HG02571 (cell line): ENCODE measurements around the gene ATF2.
"Not testable (repeated sequence)": the region's sequence is repeated elsewhere in the genome, so short reads cannot be mapped to it uniquely, and the experiment has no call there.

Experiments
- ATAC-seq: cut with Tn5 transposase; IDR thresholded peaks from one replicate; pipeline ENCODE4 v1.9.1; 2021; ENCODE audit warnings: mild to moderate bottlenecking, moderate library complexity; ENCODE audit not compliant: unreplicated experiment

Gene ATF2

DNA sequence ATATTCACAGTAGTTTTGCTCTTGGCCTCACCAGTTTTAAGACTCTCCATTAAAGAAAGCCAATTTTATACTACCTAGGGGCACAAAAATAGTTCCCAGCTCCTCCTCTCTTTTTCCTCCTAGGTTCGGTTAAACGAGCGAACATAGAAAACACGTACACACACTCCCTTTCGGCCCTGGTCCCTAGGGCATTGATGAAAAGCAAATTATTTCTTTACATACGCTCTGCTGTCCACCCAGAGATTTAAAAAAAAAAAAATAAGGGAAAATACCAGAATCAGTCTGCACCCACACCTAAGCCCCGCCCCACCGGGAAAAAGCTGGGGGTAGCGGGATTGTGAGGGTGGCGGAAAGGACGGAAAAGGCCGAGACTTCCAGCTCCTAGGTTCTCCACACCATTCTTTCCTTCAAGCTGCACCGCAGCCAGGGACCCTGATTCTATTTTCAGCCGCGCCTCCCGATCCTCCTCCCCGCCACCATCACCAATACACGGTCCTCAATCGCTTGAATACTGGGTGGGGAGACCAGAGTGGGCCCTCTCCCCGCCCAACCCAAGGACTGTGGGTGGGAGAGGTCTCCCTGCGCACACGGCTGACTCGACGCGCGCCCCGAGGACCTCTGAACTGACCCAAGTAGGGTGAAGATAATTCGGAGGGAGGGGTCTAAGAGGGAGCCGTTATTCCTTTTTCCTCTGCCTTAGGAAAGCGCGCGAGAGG lies 769 bp downstream of the ATF2 start:
- peak; percentile 10 for ATAC-seq

DNA sequence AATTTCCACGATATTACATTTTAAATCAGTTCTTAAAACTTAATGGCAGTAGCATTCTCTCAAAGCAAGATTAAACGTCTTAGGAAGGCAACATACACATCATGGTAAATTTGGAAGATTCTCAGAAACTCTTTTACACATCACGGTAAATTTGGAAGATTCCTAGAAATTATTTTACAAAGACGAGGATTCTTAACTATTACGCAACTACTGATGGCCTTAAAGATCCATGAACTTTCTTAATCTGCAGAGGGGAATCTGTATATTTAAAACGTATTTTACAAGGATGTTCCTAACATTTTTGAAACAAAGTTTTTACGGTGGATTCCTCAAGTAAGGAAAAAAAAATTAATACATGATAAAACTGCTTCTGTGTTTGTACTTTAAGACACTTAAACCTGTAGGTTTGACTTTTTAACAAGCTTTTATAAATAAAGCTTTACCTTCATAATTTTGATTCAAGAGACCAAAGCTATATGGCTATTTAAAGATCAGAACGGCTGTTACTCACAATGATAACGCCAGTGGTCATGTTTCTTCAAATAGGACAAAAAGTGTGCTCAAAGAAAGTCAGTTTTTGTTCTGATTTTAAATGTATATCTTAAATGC lies 1.7 kb downstream of the ATF2 start:
- ATAC-seq, result no peak

DNA sequence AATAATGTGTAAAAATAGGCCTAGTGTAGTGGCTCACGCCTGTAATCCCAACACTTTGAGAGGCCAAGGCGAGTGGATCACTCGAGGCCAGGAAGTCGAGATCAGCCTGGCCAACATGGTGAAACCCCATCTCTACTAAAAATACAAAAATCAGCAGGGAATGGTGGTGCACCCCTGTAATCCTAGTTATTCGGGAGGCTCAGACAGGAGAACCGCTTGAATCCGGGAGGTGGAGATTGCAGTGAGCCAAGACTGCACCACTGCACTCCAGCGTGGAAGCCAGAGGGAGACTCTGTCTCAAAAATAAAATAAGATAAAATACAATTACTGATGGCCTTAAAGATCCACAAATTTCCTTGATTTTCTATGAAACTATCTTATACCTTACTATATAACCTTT lies 3.8 kb downstream of the ATF2 start:
- ATAC-seq, result no peak

DNA sequence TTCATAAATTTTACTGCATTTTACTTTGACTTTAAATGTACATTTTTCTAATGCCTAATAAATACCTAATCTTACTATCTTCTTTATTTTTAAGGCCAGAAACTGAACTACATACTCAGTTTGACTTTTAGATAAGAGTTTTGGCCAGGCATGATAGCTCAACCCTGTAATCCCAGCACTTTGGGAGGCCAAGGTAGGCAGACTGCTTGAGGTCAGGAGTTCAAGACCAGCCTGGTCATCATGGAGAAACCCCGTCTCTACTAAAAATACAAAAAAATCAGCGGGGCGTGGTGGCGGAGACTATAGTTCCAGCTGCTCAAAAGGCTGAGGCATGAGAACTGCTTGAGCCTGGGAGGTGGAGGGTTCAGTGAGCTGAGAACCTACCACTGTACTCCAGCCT lies 9.1 kb downstream of the ATF2 start:
- ATAC-seq, result no peak

DNA sequence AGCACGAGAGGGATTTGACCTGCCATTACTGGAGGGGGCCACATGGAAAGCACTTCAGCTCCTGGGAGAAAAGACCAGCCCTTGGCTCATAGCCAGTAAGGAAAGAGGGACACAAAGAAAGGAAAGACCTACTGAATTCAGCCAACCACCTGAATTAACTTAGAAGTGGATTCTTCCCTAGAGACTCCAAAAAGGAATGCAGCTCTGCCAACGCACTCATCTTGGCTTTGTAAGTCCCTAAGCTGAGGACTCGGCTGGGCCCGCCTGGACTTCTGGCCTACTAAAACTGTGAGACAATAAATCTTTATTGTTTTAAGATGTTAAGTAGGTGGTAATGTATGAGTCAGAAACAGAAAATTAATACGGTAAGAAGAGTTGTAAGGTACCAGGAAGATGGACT lies 11.5 kb downstream of the ATF2 start:
- ATAC-seq, result no peak

DNA sequence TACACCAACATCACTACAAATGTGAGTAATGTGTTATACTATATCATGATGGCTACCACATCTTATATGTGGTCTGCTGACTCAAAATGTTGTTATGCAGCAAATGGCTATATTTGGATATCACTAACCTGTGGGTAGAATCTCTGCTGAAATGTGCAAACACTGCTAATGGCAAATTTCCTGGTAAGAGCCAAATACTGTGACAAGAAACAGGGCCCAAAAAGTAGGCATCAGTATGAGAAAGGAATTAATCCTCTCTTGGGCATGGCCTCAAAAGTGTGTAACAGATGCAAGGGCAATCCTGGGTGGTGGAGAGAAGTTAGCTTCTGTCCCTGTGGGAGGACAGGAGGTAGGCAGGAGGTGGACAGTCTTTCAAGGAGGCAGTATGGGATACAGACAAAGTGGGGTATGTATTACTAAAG lies 13.3 kb downstream of the ATF2 start:
- ATAC-seq, result peak; percentile 56

DNA sequence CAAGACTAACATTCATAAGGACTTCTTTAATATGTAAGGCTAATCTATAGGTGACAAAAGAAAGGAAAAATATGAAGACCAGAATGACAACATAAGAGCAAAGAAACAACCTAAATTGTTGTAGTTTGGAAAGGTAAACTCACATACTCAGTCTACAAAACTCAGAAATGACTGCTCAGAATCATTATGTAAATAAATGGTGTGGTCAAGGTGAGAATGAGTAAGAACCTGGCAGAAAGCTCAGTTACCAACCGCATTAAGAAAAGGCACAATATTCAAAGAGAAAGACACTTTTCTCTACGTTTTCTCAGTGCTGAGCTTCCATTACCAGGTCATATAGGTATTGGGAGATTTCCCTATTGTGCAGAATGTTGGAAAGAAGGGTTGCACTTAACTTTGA lies 15.8 kb downstream of the ATF2 start:
- peak; percentile 77 for ATAC-seq

DNA sequence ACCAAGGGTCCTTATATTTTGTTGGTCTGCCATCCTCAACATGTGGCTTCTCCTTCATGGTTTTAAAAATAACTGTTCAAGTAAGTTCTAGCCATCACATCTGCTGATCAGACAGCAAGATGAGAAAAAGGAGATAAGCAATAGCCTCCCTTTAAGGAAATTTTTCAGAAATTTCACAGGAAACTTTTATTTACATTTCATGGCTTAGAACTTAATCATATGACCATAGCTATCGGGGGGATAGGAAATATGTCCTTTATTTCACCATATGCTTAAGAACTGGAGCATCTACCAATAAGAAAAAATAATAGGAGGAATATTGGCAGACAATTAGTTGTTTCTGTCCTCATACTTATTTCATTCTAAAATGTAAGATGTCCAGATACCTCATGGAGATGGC lies 16.2 kb downstream of the ATF2 start:
- no peak for ATAC-seq

DNA sequence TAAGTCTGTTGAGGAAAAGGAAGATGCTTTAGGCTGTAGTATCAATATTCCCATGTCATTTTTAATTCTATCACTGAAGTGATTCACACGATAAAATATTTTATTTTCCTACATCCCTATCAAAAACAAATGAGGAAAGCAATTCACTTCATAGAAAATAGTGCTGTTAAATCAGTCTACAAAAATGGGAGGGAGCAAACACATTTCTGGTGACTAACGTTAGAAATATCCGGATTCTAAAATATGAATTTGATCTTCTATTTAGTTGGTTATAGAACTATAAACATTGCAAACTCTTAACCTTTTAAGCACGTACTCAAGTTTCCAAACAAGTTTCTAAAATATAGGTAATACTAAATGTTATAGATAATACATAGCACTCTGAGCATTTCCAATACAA lies 20.8 kb downstream of the ATF2 start:
- no peak for ATAC-seq

DNA sequence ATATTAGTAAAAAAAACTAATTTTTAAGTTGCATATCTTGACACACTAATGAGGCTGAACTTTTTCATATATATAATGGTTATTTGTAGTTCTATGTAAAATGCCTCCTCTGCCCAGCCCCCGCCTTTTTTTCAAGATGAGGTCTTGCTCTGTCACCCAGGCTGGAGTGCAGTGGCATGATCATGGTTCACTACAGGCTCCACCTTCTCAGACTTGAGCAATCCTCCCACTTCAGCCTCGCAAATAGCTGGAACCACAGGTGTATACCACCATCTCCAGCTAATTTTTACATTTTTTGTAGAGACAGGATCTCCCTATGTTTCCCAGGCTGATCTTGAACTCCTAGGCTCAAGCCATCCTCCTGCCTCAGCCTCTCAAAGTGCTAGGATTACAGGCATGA lies 24.3 kb downstream of the ATF2 start:
- no peak for ATAC-seq

DNA sequence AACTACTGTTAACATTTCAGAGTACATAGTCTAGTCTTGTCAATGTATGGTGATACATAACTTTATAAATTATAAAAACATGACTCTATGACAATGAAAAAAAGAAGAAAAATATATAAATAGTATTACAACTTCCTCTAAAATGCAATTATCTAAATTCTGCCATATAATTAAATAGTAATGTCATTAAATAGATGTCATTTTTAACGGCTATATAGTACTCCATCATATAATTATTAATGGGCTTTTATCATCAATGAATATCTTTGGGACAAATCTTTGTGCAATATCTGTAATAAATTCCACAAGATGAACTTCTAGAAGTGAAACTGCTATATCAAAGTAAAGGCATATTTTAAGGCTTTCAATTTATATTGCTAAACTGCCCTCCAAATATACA lies 24.8 kb downstream of the ATF2 start:
- no peak for ATAC-seq

DNA sequence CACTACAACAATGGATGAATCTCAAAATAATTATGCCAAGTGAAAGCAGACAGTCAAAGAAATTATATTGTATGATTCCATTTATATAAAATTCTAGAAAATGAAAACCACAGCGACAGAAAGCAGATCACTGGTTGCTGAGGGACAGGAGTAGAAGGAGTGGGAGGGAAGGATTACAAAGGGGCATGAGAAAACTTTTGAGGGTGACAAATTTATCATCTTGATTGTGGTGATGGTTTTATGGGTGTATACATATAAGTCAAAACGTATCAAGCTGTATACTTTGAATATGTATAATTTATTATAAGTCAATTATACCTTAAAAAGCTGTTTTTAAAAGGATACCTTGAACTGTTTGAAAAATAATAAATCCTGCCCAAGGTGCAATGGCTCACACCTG lies 27.7 kb downstream of the ATF2 start:
- no peak for ATAC-seq

DNA sequence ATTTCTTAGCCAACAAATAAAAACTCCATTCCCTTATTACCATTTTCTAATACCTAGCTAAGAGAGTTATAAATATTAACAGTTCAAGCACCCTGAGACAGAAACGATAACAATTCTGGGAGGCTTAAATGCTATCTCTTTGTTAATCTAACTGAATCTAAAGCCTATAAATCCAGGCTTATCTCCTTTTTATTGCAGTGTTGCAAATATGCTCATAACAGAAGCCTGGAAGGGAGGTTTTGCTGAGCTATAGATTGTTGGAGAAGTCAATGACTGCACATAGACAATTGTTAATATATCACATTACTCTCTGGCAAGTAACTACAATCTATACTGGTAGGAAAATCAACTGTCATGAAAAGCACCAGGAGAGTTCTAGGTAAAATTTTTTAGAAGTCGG lies 30.2 kb downstream of the ATF2 start:
- no peak for ATAC-seq

DNA sequence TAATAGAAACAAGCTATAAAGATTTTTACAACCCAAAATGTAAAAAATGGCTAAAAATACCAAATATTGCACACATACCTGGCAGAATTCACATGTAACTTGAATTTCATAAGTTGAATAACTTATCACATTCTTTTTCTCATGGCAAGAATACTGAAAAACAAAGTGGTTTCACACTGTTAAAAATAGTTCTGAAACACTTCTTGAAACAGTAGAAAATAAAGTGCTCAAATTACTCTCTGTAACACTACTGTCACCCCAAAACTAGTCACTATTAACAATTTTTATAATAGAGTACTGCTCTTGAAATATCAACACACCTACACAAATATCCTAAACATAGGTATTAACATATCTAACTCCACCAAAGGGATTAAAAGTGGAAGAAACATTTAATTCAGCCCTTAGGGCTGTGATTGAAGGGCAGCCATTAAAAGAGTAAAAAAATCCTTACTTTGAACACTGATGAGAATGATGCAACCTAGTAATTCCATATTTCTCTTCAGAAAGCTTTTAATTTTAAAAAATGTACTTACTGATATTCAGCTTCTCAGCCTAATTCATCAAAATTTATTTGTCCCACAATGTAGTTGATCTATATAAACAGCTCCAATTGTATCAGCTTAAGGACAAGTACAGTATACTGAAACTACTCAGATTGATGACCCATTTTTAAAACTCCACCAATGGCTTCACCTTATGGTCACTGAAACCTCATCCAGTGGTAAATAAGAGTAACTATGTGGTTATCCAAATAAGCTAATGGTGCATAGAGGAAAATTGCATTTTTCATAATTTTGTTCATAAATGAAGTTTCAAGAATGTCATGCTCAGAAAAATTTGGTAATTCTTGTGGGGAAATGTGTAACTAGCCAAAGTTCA lies 31.4 kb downstream of the ATF2 start:
- peak; percentile 80 for ATAC-seq

DNA sequence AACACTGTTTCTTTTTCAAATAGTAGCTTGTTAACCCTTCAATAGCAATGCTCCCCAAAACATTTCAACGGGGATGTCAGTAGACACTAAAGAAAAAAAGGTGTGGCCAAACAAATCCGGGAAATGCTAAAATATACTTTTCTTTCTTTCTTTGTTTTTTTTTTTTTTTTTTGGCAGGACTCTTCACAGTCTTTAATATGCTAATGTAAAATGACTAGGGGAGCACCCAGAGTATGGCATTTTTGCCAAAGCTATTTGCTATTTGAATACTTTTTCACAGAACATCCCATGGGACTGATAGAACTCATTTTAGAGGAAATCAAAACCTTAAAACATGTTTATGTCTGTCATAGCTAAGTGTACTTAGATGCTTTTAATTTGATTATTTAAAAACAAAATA lies 32.1 kb downstream of the ATF2 start:
- ATAC-seq, result no peak

DNA sequence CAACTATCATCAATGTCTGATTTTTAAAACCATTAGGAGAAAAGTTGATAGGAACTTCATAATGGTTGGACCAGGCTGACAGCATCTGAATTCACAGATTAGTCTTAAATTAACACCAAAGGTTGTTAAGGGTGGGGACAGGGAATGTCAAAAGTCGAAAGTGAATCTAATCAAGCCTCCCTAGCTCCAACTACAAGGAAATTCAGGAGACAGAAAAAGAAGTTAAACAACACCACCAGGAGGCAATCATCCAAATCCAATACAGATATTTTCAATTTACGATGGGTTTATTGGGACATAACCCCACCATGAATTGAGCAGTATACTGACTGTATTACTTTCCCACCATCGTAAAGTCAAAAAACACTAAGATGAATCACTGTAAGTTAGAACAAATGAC lies 32.8 kb downstream of the ATF2 start:
- ATAC-seq, result no peak

DNA sequence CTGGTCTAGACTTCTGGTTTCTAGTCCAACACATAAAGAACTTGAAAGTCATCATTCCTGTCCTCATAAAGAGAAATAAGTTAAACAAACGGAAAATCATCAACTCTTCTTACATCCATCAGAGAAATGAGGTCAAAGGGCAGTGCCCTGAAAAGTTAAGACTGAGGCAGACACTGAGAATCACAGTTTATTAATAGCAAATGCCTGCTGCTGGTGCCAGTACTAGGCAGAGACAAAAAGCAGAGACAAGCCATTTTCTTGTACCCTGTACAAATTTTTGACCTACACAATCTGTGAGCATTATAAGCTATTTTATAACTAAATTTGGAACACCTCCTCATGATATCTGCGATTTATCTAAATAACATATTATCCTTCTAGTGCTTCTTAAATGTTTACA lies 36.8 kb downstream of the ATF2 start:
- ATAC-seq, result no peak

DNA sequence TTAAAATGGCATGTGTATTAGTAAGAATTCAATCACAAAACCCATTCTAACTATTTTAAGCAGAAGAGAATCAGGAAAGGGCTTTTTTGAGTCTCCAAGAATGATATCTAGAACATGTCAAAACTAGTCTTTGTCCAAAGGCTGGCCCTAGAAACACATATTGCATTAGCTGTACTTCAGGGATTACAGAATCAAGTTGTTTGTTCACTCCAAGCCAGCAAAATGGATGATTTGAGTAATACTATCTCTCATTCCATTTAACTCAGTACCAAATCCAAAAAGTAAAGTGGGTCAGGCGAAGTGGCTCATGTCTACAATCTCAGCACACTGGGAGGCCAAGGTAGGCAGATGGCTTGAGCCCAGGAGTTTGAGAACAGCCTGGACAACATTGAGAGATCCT lies 41.3 kb downstream of the ATF2 start:
- no peak for ATAC-seq

DNA sequence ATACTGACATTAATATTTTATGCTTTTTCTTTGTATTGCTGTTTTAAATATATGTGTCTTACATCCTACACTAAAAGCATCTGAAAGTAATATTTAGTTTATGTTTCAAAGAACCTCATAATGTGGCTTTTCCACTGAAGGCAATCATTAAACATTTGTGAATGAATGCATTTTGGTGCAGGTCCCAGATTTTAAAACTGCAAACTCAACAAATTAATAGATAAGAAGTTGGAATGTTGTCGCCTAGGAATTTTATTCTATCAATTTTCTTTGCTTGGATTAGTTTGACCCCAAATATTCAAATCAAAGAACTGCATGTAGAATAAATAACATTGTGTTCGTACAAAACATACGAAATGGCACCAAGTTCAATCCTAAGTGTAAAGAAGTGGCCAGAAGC lies 44.7 kb downstream of the ATF2 start:
- no peak for ATAC-seq

DNA sequence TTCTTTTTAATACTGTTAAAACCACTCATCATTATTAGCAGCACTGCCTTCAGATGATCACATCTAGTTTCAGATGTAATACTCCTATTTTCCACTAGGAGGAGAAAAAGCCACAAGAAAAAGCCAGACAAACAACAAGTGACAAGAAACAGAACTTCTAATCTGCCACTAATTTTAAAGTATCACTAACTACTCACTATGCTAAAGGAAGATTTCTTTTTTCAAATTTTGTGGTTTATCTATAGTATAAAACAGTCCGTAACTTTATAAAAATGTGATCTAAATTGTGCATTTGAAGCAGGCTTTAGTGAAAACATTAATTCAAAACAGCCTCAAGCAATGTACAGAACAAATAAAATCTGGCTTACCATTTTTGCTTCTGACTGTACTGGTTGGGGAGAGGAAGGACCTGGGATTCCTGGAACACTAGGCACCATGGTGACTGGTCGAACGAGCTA lies 56.8 kb downstream of the ATF2 start:
- no peak for ATAC-seq

DNA sequence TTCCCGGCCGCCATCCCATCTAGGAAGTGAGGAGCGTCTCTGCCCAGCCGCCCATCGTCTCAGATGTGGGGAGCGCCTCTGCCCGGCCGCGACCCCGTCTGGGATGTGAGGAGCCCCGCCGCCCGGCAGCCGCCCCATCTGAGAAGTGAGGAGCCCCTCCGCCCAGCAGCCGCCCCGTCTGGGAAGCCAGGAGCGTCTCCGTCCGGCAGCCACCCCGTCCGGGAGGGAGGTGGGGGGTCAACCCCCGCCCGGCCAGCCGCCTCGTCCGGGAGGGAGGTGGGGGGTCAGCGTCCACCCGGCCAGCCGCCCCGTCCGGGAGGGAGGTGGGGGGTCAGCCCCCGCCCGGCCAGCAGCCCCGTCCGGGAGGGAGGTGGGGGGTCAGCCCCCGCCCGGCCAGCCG lies 59.9 kb downstream of the ATF2 start:
- not testable (repeated sequence) for ATAC-seq

DNA sequence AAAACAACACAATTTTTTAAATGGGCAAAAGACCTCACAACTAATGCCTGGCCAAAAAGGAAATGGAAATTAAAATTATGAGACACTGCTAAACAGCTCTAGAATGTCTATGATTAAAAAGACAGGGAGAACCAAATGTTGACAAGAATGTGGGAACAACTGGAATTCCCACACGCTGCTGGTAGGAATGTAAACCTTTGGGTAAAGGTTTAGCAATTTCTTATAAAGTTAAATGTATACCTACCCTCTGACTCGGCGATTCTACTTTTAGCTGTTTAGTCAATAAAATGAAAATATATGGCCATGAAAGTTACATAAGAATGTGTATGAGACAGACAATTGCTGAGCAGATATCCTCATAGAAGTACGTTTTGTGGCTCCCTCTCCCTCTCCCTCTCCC lies 60.9 kb downstream of the ATF2 start:
- no peak for ATAC-seq
